Type B pancreatic cell (in vitro differentiated cells): ENCODE measurements around the gene LRPPRC. TPM values are rescaled to one million over a fixed set of nuclear protein-coding genes. Genes with fewer than 3 reads are reported as not detected.
A peak's percentile ranks its signal among the peaks of the same experiment; 100 is the strongest.

ENCODE experiments used
- DNase-seq: peaks from one replicate; pipeline ENCODE4 v3.0.0; 2021; ENCODE audit warnings: mixed read lengths; ENCODE audit not compliant: unreplicated experiment; ENCODE audit errors: extremely low spot score
- H3K27ac Mint-ChIP-seq: 2 replicates; pipeline ENCODE4 v1.8.0; 2021; ENCODE audit warnings: mild to moderate bottlenecking, mixed read lengths
- H3K27me3 Mint-ChIP-seq: 2 replicates; pipeline ENCODE4 v1.8.0; 2021; ENCODE audit warnings: mixed read lengths
- H3K36me3 Mint-ChIP-seq: 2 replicates; pipeline ENCODE4 v1.8.0; 2021; ENCODE audit warnings: mixed read lengths
- H3K4me1 Mint-ChIP-seq: one replicate; pipeline ENCODE4 v1.8.0; 2021; ENCODE audit warnings: mixed read lengths; ENCODE audit not compliant: unreplicated experiment
- H3K4me3 Mint-ChIP-seq: 2 replicates; pipeline ENCODE4 v1.8.0; 2021; ENCODE audit warnings: mild to moderate bottlenecking, mixed read lengths
- H3K9me3 Mint-ChIP-seq: 2 replicates; pipeline ENCODE4 v1.8.0; 2021; ENCODE audit warnings: mixed read lengths
- total RNA-seq: library from RNA; stranded (reverse); gene quantifications from 2 replicates; pipeline ENCODE4 v1.2.1, GENCODE V29; 2021; ENCODE audit warnings: low replicate concordance
- TF ChIP-seq, protein P1 (sequence below): fragments of 200-600 bp; sonication (generic); conservative IDR thresholded peaks from 2 replicates; pipeline ENCODE4 v1.5.0; 2021; ENCODE audit warnings: antibody characterized with exemption, mild to moderate bottlenecking

LRPPRC gene
- total RNA-seq, 1 donor from 2014 or later = 117 TPM

GRCh38 chr2:44009136-44009735 lies 13.4 kb upstream of the LRPPRC start:
- Mint-ChIP-seq H3K27me3 (peaks cover 31% of the 10 kb centered on the region), H3K4me3 (no peak overlapping the region), H3K27ac (no peak overlapping the region)

GRCh38 chr2:44005846-44006245 lies 10.1 kb upstream of the LRPPRC start:
- no peak for DNase-seq
- H3K36me3 Mint-ChIP-seq = no peaks in the 10 kb centered on the region
- H3K27me3 Mint-ChIP-seq = peaks cover 27% of the 10 kb centered on the region

More at GRCh38 chr2:44009136-44009735, 13.4 kb upstream of the LRPPRC start:
- Mint-ChIP-seq H3K9me3 (no peaks in the 10 kb centered on the region), H3K4me1 (no peaks in the 10 kb centered on the region), H3K36me3 (no peaks in the 10 kb centered on the region)
- no peak for DNase-seq
- TF ChIP-seq, protein P1, sequence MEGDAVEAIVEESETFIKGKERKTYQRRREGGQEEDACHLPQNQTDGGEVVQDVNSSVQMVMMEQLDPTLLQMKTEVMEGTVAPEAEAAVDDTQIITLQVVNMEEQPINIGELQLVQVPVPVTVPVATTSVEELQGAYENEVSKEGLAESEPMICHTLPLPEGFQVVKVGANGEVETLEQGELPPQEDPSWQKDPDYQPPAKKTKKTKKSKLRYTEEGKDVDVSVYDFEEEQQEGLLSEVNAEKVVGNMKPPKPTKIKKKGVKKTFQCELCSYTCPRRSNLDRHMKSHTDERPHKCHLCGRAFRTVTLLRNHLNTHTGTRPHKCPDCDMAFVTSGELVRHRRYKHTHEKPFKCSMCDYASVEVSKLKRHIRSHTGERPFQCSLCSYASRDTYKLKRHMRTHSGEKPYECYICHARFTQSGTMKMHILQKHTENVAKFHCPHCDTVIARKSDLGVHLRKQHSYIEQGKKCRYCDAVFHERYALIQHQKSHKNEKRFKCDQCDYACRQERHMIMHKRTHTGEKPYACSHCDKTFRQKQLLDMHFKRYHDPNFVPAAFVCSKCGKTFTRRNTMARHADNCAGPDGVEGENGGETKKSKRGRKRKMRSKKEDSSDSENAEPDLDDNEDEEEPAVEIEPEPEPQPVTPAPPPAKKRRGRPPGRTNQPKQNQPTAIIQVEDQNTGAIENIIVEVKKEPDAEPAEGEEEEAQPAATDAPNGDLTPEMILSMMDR = peak; percentile 40

GRCh38 chr2:44004735-44005602 lies 9.2 kb upstream of the LRPPRC start:
- TF ChIP-seq, protein P1 = no peak
- H3K36me3 Mint-ChIP-seq = no peaks in the 10 kb centered on the region
- H3K9me3 Mint-ChIP-seq = no peaks in the 10 kb centered on the region
- H3K4me3 Mint-ChIP-seq = no peak overlapping the region
- no peaks in the 10 kb centered on the region for H3K4me1 Mint-ChIP-seq
- no peak for DNase-seq
- no peak overlapping the region for H3K27ac Mint-ChIP-seq
- peaks cover 25% of the 10 kb centered on the region for H3K27me3 Mint-ChIP-seq

More at GRCh38 chr2:44005846-44006245, 10.1 kb upstream of the LRPPRC start:
- TF ChIP-seq, protein P1 = no peak
- Mint-ChIP-seq H3K4me1 (no peaks in the 10 kb centered on the region), H3K9me3 (no peaks in the 10 kb centered on the region), H3K27ac (no peak overlapping the region), H3K4me3 (no peak overlapping the region)

- Mint-ChIP-seq H3K9me3 (no peaks in the 10 kb centered on the region), H3K4me3 (no peak overlapping the region), H3K4me1 (no peaks in the 10 kb centered on the region), H3K27ac (no peak overlapping the region), H3K36me3 (no peaks in the 10 kb centered on the region), H3K27me3 (peaks cover 21% of the 10 kb centered on the region)
- TF ChIP-seq, protein P1 = no peak
- no peak for DNase-seq
These were observed 5.9 kb upstream of the LRPPRC start for GRCh38 chr2:44001716-44002115.

GRCh38 chr2:43998263-43998662 lies 2.5 kb upstream of the LRPPRC start:
- Mint-ChIP-seq H3K4me1 (peaks cover 15% of the 10 kb centered on the region), H3K27ac (no peak overlapping the region)

More at GRCh38 chr2:43998263-43998662, 2.5 kb upstream of the LRPPRC start:
- no peaks in the 10 kb centered on the region for H3K9me3 Mint-ChIP-seq
- DNase-seq = no peak
- H3K27me3 Mint-ChIP-seq = peaks cover 11% of the 10 kb centered on the region
- peaks cover 13% of the 10 kb centered on the region for H3K36me3 Mint-ChIP-seq
- TF ChIP-seq, protein P1 = no peak
- no peak overlapping the region for H3K4me3 Mint-ChIP-seq
